GM19193 (cell line): Measurements from ENCODE around the gene SCUBE2.

ENCODE experiments used
- POLR2A ChIP-seq: IDR thresholded peaks from 4 replicates; pipeline ENCODE4 v1.6.1; 2011; ENCODE audit not compliant: insufficient read depth, insufficient read length; ENCODE audit errors: extremely low read depth

SCUBE2 gene

DNA sequence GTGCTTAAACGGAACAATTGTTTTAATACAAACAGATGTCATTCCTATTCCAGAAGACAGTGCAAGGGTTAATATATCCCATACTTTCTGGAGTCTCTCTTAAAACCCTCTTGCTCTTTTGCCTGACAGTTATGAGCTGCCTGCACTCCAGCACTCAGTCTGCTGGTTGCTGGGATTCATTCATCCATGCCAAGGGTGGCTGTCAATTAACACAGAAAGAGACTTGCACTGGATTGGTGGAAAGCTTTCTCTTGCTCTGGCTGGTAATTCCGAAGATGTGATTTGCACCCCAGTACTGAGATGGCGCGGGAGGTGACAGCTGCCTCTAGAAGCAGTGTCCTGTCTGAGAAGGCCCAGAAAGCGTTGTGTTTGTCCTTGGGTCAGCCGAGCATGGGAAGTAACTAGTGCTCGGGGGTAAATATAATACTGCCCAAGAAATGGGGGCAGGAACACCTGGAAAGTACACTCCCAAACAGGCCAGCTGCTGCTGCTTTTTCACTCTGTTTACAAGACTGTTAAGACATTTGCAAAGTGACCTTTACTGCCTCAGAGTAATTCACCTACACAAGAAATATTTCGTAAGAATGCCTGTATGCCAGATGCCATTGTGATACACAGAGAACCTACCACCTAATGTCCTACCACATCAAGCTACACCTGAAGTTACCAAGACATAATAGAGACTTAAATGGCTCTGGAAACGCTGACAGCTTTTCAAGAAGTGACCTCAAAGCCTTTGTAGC, 20.5 kb downstream of the SCUBE2 start:
- no peak for TF ChIP-seq POLR2A

DNA sequence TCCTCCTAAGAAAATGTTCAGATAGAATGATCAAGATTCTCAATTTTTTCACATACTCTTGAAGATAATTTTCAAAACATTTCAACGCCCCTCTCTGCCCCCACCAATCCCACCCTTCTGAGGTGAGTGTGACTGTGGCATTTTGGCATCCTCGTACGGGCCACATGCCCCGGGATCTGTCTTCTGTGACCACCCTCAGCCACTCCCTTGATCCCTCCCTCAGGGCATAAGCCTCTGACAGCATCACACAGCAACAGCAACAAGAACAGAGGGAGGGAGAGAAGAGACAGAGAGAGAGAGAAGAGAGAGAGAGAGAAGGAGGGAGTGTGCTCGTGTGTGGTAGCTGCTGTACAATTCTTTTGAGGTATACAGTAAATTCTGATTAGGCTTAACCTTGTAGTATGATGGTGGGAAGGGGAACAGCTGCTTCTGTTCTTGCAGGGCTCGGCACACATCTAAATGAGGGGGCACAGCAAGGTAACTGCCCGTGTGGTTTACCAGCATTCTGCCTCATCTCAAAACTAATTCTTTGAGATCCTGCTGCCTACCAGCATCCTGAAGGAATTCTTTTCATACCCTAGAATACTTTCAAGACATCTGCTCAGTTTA, 21.4 kb downstream of the SCUBE2 start:
- no peak for TF ChIP-seq POLR2A

DNA sequence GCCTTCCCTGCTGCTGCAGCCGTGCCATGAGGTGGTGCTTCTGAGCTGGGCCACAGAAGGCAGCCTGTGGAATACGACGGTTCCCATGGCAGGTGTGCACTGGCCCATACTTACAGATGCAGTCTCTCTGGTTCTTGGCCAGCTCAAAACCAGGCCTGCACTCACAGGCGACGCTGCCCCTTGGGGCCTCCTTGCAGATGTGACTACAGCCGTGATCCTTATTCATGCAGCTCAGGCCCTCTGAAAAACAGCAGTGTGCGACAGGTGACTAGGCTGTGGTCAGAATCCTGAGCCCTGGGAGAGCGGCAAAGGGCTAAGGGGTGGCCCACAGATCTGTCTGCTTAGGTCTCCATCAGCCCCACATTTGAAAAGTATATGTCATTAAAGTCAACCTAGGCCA, 22.1 kb downstream of the SCUBE2 start:
- TF ChIP-seq POLR2A = no peak

DNA sequence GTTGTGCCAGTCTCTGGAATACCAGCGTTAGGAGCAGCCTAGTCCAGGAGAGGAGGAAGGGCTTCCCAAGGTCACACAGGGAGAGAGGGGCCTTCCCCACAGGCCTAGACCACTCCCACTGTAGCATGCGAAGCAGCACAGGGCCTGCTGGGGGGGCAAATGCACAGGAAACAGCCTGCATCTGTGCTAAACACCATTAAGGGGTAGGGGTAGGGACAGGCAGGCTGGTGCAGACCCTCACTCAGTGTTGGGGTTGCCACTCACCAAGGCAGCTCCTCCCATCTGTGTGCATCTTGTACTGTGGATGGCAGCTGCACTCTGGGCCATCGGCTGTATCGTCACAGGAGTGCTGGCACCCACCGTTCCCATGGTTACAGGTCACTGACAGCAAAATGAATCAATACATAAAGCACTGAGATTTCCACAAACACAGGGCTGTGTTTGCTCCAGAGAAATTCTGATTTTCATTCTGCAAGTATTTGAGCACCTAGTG, 24.9 kb downstream of the SCUBE2 start:
- no peak for TF ChIP-seq POLR2A

DNA sequence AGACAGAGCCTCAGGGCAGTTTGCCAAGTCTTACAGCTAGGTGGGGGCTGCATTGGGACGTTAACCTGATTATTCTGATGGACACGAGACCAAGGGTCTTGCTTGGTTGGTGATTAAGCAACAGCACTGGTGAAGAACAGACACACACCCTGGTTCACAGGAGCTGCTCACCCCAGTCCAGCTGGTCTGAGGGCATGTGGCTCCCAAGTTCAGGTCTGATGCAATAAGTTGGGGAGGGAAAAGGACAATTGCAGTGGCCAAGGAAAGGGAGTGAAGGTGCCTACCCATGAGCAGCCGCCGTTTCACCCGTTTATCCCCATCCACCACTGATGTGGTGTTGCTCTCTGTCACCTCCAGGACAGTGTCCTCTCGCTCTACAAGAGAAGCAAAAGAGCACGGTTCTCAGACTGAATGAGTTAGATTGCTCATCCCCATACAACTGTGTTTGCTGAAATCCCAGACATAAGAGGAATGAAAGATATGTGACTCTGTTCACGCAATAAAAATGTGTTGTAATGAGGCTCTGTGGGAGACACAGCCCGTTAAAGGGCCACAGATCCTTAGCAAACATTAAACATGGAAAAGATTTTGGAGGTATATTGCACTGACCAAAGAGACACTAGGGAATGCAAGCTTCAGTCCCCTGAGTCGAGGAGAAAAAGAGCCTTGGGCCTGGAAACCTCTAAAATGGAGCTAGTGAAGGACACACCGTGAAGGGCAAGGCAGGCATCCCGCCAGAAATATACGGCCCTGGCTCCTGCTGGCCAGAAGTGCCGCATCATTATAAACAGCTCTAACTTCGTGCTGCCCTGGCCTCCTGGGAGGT, 25.6 kb downstream of the SCUBE2 start:
- TF ChIP-seq POLR2A = no peak

DNA sequence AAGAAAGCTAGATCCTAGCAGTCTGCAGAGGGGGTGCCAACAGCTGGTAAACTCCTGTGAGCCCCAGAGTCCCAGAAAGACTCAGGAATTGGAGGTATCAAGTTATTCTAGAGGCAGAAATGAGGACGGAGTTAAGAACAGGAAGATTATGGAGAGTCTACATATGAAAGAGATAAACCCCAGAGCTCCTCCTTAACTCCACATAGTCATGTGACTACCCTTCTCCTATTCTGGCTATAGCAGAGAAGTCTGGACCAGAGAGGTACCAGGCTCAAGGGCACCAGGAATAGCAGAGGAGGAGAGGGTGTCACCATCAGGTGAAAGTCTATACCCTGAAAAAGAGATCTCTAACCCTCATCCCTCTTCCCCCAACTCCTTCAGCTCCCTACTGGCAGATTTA, 29.6 kb downstream of the SCUBE2 start:
- no peak for TF ChIP-seq POLR2A

DNA sequence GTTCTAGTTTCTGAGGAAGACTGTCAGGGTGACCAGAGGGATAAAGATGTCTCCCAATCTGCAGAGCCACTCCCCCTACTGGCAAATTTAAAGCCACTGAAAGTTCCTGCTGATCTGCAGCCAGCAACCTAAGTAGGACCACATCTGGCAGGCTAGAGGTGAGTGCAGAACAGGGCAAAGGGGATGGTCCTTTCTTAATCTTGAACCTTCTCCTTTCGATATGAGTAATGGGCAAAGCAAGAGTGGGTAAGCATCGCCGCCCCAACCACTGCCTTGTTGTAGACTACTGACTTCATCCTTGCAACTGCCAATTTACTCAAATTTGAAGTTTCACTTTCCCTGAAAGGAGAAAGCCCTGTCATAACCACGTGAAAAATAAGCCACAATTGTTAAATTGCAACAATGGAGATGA, 30.7 kb downstream of the SCUBE2 start:
- no peak for TF ChIP-seq POLR2A

DNA sequence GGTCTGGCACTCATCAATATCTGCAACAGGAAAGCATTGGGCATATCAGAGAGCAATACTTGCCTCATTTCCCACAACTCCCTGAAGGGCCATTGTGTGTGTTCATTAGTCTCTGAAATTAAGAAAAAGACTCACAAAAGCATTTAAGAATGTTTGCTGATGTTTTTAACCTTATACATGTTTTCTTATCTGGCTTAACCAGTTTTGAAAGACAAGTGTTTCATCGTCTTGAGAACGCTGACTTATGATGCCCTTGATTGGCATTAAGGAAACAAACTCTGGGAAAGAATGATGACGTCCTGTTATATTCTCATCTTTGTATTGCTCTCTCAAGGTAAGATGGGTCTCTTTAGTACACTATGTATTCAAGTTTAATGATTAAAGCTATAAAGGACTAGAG, 32.0 kb downstream of the SCUBE2 start:
- no peak for TF ChIP-seq POLR2A

DNA sequence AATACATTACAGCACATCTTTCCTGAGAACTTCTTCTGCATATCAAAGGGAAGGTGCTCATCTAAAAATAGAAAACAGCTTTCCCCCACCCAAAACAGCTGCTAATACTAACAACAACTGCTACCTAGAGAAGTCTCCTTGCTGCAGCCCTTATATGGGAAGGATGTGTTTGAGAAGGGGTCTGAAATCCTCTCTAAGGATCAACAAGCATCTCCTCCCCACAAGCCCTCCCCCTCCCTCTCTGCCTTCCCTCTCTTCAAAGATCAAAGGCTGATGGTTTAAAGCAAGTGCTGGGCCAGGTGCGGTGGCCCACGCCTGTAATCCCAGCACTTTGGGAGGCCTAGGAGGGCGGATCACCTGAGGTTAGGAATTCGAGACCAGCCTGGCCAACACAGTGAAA, 33.5 kb downstream of the SCUBE2 start:
- TF ChIP-seq POLR2A = no peak

DNA sequence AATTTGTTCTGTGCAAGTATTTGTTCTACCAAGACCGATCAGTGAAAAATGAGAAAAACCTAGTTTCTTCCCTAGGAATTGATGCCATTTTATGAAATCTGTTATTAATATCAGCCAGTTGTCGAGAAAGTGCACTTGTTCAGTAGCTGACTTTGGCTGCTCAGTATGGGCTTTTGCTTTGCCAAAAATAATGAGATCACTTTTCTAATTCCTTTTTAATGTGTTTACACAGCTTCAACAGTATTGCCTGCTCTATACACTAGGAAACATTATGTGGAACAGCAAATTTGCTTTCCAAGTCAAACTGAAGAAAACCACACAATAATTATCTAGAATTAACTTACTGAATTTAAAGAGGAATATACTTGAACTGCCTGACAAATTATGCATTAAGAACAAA, 34.4 kb downstream of the SCUBE2 start:
- no peak for TF ChIP-seq POLR2A

DNA sequence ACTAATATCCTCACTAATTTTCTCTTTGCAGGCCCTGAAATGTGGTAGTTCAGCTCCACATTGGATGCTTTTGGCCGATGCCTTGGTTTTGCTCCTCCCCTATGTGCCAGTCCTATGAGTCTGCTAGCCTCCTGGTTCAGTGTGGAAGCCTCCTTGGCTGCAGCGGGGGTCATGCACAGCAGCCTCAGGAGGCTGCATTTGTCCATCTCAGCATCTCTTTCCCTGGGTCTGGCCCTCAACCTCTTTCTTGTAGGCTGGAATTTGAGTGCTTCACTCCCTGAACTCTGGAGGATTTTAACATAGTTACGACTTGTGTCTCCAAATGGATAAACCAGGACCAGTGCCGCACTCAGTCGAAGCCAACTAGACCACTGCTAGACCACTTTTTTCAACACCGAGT, 34.9 kb downstream of the SCUBE2 start:
- TF ChIP-seq POLR2A = no peak

DNA sequence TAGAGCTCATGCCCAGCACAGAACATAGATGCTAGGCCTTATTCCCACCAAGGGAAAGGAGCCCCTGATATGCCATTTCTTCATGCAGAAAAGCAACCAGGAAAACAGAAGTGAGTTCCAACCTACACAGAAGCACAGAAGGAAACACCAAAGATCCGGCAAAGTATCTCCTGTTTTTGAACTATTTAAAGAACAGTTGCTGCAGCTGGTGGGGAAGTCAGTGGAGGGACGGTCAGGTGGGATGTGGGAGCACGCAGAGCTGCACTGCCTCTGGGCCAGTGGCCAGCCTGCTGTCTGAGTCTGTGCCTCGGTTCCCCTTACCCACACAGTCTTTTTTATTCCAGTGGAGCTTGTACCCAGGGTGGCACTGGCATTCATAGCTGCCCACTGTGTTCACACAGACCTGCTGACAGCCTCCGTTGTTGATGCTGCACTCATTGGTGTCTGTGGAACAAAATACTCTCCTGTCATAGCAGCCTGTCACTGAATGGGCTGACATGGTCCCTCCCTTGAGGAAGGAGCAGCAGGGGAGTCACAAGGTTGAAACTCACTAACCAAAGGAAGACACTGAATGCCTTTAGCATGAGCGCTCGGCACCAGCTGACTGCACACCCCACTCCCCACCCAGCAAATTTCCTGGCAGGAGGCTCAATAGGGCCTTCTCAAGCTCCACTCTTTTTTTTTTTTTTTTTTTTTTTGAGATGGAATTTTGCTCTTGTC, 37.9 kb downstream of the SCUBE2 start:
- no peak for TF ChIP-seq POLR2A

DNA sequence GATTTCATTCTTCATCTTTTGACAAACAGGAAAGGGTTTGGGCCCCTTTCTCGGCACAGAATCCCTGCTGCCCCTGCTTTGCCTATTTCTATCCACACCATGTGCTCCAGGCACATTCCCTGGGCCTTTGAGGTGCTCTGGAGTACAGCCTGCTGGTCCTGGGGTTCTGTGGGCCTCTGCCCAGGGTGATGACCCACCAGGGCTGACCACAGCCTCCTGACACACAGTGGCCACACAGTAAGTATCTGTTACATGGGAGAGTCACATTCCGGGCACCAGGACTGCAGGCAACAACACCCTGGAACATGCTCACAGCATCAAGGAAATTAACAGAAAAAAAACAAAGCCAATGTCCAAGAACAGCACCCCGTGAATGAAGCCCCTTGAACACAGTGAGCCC, 39.1 kb downstream of the SCUBE2 start:
- no peak for TF ChIP-seq POLR2A

DNA sequence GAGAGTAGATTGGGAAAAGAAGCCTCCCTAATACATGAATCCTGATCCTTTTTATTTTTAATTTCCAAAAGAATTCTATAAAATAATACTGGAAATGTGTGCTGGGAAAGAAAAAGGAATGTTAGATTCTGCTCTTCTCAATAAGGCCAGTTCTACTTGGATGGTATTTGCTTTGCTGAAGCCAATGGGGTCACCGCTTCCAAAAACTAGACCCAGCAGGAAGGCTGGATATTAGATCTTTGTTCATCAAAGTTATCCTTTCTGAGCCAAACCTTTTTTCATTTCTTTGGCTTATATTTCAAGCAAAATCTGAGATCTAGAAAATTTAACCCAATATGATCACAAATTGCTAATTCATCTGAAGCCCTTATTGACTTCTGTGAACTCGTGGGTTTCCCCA, 41.4 kb downstream of the SCUBE2 start:
- no peak for TF ChIP-seq POLR2A

DNA sequence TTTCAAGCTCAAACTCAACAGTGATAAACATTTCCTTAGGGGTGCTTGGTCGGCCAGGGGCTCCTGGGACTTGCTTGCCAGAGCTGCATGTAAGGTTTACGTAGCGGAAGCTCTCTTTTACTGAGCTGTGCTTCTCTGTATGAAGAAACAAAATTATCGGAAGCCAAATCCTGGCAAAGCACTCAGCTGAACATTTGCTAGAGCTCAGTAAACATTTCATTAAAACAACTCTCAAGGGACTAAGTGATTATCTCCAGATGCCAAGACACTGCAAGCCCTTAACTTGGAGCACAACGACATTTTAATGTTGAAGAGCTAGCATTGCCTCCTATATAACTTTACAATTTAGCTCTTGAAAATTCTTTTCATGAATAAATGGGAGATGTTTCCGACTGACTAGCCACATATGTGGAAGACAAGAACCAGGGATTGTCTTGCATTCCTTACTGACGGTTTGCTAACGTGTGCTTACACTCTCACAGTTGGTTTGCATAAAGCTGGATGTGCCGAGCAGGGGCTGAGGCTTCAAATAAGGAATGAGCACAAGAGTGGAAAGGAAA, 43.4 kb downstream of the SCUBE2 start:
- TF ChIP-seq POLR2A = no peak
